ENCODE measurements around the gene UBR4. TPM values are rescaled to one million over a fixed set of nuclear protein-coding genes. Genes with fewer than 3 reads are reported as not detected.
A peak's percentile ranks its signal among the peaks of the same experiment; 100 is the strongest.

Gene UBR4
- total RNA-seq, 1 donor from 2014 or later: 66.1 TPM

DNA sequence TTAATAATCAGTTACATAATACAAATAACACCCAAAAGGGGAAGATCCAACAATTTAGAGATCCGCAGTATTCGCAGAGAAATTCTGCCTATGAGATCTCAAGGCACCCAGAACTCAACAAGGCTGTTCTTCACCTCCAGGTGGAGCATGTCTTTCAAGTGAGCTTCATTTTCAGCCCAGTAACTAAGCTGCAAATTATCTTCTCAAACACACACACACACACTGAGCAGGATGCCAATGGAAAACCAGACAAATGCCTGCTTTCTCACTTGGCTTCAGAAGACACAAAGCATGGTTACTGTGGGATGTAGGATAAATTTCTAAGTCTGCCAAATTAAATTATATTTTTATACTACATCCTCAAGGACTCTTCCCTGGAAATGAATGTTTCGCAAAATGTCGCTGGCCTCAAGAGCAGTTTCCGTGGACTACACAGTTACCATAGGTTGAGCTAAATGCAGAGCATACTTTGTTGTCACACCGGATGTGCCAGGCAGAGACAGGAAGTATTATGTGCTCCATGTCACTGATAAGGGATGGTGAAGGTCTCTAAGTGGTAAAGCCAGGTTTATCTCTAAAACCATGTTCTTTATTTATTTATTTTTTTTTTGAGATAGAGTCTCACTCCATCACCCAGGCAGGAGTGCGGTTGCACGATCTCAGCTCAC, 30.3 kb downstream of the UBR4 start:
- FAIRE-seq (no peak), DNase-seq (ENCODE audit: low read depth) (peak; percentile 12)
- Histone ChIP-seq H3K36me3 (ENCODE audit: control insufficient read depth, insufficient read depth, low read length) (peaks cover 25% of the 10 kb centered on the region), H3K27me3 (ENCODE audit: control insufficient read depth, insufficient read depth, low read length) (no peaks in the 10 kb centered on the region), H3K4me3 (ENCODE audit: low read depth, low read length) (no peak overlapping the region)
- TF ChIP-seq, protein P1, sequence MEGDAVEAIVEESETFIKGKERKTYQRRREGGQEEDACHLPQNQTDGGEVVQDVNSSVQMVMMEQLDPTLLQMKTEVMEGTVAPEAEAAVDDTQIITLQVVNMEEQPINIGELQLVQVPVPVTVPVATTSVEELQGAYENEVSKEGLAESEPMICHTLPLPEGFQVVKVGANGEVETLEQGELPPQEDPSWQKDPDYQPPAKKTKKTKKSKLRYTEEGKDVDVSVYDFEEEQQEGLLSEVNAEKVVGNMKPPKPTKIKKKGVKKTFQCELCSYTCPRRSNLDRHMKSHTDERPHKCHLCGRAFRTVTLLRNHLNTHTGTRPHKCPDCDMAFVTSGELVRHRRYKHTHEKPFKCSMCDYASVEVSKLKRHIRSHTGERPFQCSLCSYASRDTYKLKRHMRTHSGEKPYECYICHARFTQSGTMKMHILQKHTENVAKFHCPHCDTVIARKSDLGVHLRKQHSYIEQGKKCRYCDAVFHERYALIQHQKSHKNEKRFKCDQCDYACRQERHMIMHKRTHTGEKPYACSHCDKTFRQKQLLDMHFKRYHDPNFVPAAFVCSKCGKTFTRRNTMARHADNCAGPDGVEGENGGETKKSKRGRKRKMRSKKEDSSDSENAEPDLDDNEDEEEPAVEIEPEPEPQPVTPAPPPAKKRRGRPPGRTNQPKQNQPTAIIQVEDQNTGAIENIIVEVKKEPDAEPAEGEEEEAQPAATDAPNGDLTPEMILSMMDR (IDR thresholded peaks at IDR 0.05; ENCODE audit: insufficient read depth, low read length, severe bottlenecking): no peak

DNA sequence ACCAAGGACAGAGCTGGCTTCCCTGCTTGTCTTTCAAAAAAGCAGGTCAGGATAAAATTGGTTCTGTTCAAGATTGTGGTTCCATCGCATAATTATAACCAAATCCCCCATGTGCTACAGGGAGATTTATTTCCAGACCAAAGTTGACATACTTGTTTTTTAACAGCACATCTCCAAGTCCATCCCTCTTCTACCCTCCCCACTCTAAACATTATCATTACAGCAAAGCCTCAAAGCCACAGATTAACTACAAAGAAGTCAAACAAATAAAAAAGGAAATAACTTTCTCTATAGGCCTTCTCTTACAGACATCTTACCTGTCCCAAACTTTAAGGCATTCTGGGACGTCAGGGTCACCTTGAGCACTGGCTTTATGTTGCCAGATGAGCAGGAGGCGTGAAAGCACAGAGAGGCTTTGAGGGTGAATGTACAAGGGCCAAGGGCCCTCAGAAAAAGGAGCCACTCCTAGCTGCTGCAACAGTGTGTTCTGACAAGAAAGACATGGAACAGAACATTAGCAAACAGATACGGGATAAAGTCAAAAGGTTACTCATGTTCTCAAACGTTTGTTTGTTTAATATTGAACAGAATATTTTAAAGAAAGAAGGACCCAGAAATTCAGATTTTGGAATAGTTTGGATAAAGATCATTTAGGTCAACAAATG, 31.2 kb downstream of the UBR4 start:
- Histone ChIP-seq H3K27me3 (ENCODE audit: control insufficient read depth, insufficient read depth, low read length) (no peaks in the 10 kb centered on the region), H3K4me3 (ENCODE audit: low read depth, low read length) (no peak overlapping the region)
- no peak for FAIRE-seq

DNA sequence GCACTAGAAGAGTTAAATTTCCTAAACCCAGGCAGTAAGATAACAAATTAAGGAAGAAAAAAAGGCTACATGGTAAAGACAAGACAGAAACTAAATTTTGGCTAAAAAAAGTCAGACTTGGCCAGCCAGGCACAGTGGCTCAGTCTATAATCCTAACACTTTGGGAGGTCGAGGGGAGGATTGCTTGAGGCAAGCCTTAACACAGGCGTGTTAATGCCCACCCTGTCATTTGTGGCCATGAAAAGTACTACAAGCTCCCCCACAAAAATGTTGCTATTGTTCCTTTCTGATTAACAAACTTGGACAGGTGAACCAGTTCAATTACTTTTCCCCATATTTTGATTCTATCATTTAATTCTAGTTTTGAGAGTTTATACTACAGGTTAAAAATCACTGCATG, 32.3 kb downstream of the UBR4 start:
- DNase-seq (ENCODE audit: low read depth) (no peak), FAIRE-seq (no peak)
- H3K4me3 ChIP-seq (ENCODE audit: low read depth, low read length): no peak overlapping the region
- TF ChIP-seq, protein P1 (IDR thresholded peaks at IDR 0.05; ENCODE audit: insufficient read depth, low read length, severe bottlenecking): no peak
- no peaks in the 10 kb centered on the region for H3K27me3 ChIP-seq (ENCODE audit: control insufficient read depth, insufficient read depth, low read length)
- peaks cover 30% of the 10 kb centered on the region for H3K36me3 ChIP-seq (ENCODE audit: control insufficient read depth, insufficient read depth, low read length)

More for the DNA sequence above, 31.2 kb downstream of the UBR4 start:
- DNase-seq (ENCODE audit: low read depth): no peak
- TF ChIP-seq, protein P1 (IDR thresholded peaks at IDR 0.05; ENCODE audit: insufficient read depth, low read length, severe bottlenecking): no peak
- H3K36me3 ChIP-seq (ENCODE audit: control insufficient read depth, insufficient read depth, low read length): peaks cover 27% of the 10 kb centered on the region

DNA sequence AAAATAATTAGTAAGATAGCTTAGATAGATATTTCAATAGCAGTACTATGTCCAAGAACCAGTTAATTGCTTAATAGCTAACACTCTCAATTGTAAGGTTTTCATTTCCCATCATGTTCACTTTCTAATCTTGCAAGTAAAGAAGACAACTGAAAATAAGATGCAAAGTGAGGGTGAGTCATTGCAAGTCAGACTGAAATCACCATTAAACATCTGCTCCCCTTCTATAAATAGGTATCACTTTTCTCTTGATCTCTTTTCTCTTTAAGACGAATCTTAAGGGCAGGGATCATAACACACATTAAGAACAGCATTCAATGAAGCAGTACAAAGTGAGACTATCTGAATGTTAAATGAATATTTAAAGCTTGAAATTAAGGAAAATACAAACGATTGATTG, 40.4 kb downstream of the UBR4 start:
- no peaks in the 10 kb centered on the region for H3K27me3 ChIP-seq (ENCODE audit: control insufficient read depth, insufficient read depth, low read length)
- H3K36me3 ChIP-seq (ENCODE audit: control insufficient read depth, insufficient read depth, low read length): peaks cover 37% of the 10 kb centered on the region
- no peak overlapping the region for H3K4me3 ChIP-seq (ENCODE audit: low read depth, low read length)
- peak; percentile 5 for DNase-seq (ENCODE audit: low read depth)
- FAIRE-seq: no peak
- TF ChIP-seq, protein P1 (IDR thresholded peaks at IDR 0.05; ENCODE audit: insufficient read depth, low read length, severe bottlenecking): no peak

DNA sequence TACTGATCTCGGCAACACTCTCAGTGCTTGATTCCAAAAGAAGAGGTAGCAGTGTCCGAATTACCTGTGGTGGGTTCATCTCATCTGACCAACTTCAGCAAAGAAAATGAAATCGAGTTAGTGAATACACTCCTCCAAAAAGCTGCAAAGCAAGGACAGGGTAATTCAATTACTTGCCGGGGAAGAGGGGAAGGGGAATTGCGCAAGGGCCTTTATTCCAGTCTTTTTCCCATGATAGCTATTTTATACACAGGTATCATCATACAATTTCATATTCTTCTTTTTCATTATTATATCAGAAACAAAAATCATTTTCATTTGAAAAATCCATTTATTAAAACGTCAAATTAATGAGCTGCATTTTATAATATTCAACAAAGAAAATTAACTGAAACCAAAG, 42.9 kb downstream of the UBR4 start:
- no peak for FAIRE-seq

More for the DNA sequence above, 42.9 kb downstream of the UBR4 start:
- Histone ChIP-seq H3K36me3 (ENCODE audit: control insufficient read depth, insufficient read depth, low read length) (peaks cover 36% of the 10 kb centered on the region), H3K4me3 (ENCODE audit: low read depth, low read length) (no peak overlapping the region), H3K27me3 (ENCODE audit: control insufficient read depth, insufficient read depth, low read length) (no peaks in the 10 kb centered on the region)
- DNase-seq (ENCODE audit: low read depth): no peak
- TF ChIP-seq, protein P1 (IDR thresholded peaks at IDR 0.05; ENCODE audit: insufficient read depth, low read length, severe bottlenecking): no peak
